HuH-7 (cell line): ENCODE results near the gene CACNA1A.
"Not testable (repeated sequence)": the region's sequence is repeated elsewhere in the genome, so short reads cannot be mapped to it uniquely, and the experiment has no call there.

ENCODE experiments used
- DNase-seq: peaks from one replicate; pipeline ENCODE4 v3.0.0; 2011; ENCODE audit warnings: low spot score

CACNA1A gene

DNA sequence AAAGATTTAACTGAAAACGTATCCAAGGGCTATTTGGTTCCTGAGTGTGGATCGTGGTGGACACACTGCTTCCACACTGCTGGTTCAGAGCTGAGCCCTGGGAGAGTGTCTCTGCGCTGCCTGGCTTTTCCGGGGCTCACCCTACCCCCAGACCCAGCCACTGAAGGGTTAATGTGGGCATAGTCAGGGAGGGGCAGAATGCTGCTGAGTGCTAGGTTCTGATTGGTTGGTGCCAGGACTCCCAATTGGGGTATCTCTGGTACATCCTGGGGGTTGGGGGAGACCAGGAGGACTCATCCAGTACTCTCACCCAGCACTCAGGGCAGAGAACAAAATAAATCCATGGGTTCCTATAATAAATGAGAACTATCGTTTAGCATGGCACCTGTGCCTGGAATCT, 142.3 kb downstream of the CACNA1A start:
- no peak for DNase-seq

DNA sequence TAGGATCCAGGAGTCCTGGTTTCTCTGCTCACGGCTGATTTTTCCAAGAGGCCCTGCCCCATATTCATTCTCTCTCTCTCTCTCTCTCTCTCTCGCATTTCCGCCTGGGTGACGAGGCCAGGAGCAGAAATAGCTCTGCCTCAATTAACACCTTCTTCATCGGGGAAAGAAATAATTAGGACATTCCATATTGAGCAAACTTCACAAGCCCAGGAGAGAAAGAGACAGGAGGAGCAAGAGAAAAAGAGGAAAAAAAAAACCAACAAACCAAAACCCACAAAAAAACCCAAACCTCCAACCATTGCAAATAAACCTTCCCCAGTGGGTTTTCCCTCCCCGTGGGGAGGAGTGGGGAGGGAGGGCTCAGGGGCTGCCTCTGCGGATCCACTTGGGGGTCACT, 143.0 kb downstream of the CACNA1A start:
- DNase-seq, result no peak

DNA sequence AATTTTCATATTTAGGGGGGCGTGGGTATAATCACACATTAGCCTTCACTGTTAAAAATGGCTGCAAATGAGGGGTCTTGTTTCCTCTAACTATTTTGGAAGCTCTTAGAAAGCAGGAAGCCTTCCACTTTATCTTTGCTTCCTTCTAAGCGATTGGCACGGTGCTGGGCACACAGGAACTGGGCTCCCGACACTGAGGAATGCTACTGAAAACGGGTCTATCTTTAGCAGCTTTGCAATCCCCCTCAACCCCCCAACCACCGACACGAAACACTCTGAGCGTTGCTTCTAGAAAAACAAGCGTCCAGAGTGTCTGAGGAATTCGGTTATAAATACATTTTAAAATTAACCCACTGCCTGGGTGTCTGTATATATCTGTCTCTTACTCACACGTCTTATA, 143.6 kb downstream of the CACNA1A start:
- DNase-seq, result no peak

GRCh38 chr19:13361726-13362125, 144.6 kb downstream of the CACNA1A start:
- not testable (repeated sequence) for DNase-seq

- no peak for DNase-seq
Observed at GRCh38 chr19:13356686-13357280, 149.5 kb downstream of the CACNA1A start.

DNA sequence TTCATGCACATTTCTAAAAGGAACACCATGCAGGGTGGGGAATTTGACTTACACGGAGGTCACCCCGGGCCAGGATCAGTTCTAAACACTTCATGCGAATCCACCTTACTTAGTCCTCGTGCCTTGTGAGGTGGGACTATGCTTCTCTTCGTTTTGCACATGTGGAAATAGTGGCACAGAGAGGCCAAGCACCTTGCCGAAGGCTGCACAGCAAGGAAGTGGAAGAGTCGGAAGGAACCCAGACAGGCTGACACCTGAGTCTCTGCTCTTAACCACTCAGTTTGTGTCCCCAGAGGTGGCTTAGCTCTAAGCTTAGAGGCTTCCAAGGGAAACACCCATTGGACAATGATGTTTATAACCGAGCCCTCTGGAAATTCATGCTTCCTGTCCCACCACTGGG, 150.1 kb downstream of the CACNA1A start:
- no peak for DNase-seq

DNA sequence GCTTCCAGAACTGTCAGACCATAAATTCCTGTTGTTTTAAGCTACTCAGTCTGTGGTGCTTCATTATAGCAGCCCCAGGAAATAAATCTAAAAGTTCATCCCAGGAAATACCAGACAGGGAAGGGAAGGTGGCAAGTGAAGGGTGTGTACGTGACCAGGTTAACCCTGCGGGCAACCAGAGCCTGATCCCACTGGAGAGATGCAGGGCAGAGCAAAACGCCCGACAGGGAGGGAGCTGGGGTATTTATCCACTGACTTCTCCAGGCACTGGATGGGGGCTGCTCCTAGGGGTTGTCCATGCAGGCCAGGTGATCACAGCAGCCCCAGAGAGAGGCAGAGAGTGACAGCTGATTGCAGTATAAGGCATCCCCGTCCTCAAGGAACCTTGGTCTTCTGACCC, 150.9 kb downstream of the CACNA1A start:
- DNase-seq, result no peak

GRCh38 chr19:13353625-13354024, 152.7 kb downstream of the CACNA1A start:
- no peak for DNase-seq

- no peak for DNase-seq
Observed at GRCh38 chr19:13350759-13351158, 155.5 kb downstream of the CACNA1A start.

- DNase-seq, result no peak
Observed at GRCh38 chr19:13350072-13350471, 156.2 kb downstream of the CACNA1A start.

GRCh38 chr19:13347367-13347766, 158.9 kb downstream of the CACNA1A start:
- no peak for DNase-seq

DNA sequence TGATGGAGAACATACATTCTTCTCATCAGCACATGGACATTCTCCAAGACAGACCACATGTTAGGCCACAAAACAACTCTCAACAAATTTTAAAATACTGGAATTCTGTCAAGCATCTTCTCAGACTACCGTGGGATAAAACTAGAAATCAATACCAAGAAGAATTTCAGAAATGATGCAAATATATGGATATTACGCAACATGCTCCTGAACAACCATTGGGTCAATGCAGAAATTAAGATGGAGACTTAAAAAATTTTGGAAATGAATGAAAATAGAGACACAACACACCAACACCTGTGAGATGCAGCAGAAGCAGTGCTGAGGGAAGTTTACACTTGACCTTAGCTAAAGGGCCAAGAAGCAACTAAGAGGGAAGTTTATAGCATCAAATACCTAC, 162.8 kb downstream of the CACNA1A start:
- DNase-seq, result no peak

DNA sequence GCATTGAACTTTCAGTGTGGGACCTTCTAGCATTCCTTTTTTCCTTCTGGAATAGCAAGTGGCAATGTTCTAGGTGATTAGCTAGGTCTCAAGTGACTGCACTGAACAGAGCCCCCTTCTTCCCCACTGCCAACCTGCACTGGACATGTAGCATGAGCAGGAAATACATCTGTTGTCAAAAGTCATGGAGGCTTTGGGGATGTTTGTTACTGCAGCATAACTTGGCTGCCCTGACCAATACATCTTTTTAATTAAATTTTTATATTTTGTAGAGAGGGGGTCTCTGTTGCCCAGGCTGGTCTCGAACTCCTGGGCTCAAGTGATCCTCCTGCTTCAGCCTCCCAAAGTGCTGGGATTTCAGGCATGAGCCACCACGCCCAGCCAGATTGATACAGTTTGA, 163.6 kb downstream of the CACNA1A start:
- DNase-seq, result no peak

DNA sequence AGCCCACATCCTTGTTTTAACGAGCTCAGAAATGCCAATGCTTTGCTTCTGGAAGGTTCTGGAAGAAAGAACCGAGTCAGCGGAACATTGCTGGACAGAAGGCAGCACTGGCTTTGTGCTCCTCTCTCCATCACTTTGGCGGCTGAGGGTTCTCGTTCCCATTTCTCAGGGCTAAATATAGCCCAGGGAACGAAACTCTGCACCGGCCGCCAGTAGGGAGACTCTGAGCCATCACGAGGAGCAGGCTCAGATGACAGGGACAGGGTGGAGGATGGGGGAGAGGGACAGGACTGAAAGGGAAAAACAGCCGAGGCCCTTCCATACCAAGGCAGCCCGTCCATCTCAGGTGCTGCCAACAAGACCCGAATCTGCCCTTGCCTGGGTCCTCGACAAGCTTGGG, 166.4 kb downstream of the CACNA1A start:
- no peak for DNase-seq

DNA sequence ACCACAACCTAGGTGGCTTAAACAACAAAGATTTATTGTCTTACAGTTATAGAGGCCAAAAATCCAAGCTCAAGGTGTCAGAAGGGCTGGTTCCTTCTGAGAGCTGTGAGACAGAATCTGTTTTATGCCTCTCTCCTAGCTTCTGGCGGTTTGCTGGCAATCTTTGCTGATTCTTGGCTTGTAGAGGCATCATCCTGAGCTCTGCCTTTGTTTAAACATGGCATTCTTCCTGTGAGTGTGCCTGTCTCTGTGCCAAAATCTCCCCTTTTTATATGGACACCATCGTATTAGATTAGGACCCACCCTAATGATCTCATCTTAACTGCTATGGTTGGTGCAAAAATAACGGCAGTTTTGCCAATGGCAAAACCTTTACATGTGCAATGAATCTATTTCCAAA, 169.1 kb downstream of the CACNA1A start:
- DNase-seq, result no peak

GRCh38 chr19:13334801-13335481, 171.3 kb downstream of the CACNA1A start:
- no peak for DNase-seq

DNA sequence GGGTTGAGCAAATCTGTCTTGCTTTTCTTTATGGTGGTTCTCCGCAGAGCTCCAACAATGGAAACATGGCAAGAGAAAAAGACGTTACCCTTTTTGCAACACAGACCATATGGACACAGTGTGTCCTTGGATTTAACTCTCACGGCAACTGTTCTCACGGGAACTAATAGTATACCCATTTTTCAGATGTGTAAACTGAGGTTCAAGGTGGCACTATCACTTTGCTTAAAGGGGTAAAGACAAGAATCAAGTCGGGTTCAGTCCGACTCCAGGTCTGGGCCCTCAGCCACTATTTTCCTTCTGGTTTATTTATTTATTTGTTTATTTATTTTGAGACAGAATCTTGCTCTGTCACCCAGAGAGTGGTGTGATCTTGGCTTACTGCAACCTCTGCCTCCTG, 176.0 kb downstream of the CACNA1A start:
- DNase-seq, result no peak

- no peak for DNase-seq
Observed at GRCh38 chr19:13329766-13330165, 176.5 kb downstream of the CACNA1A start.

- DNase-seq, result no peak
Observed at GRCh38 chr19:13328241-13328640, 178.0 kb downstream of the CACNA1A start.

GRCh38 chr19:13319526-13319925, 186.8 kb downstream of the CACNA1A start:
- DNase-seq, result no peak

DNA sequence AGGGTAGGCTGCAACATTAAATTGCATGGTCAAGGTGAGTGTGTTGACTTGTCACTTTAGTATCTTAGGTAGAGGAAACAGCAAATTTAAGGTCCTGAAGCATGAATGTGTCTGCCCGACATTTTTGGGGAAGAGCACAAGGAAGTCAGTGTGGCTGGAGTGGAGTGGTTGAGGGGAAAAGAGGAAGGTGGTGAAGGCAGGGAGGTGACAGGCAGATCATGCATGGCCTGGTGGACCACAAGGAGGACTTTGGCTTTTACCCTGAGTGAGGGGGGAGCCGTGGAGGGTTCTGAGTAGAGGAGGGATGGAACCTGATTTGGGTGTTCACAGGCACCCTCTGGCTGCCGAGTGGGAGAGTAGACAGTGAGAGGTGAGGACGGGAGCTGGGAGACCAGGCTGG, 188.1 kb downstream of the CACNA1A start:
- DNase-seq, result no peak

DNA sequence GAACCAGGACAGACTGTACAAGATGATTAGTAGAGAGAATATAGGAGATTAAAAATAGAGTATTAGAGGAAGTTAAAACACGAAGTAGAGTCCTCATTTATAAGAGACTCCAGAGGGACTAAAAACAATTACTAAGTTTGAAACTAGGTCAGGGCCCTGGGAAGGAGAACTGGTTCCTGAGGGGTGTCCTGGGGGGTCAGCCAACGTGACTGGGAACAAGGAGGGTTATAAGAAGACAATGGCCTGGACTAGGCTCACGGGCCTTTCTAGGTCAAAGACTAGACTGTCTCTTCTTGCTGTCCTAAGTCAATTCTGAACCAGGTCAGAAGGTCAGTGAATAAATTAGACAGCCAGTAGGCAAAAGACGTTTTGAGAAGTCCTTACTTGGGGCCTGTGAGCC, 190.8 kb downstream of the CACNA1A start:
- DNase-seq, result no peak

- no peak for DNase-seq
Observed at GRCh38 chr19:13314761-13315160, 191.5 kb downstream of the CACNA1A start.

GRCh38 chr19:13313875-13314274, 192.4 kb downstream of the CACNA1A start:
- DNase-seq, result no peak
